GM18508 (cell line): ENCODE data around the gene PRAMEF20.

Source experiments
- ATAC-seq: cut with Tn5 transposase; IDR thresholded peaks from one replicate; pipeline ENCODE4 v1.9.1; 2021; ENCODE audit warnings: moderate number of reproducible peaks; ENCODE audit not compliant: insufficient read depth, unreplicated experiment

PRAMEF20 gene

GRCh38 chr1:13456904-13457532, 46.8 kb downstream of the PRAMEF20 start:
- no peak for ATAC-seq

GRCh38 chr1:13461977-13462376, 51.7 kb downstream of the PRAMEF20 start:
- ATAC-seq = no peak

- ATAC-seq = no peak
Measured at GRCh38 chr1:13462682-13463081, 52.4 kb downstream of the PRAMEF20 start.

GRCh38 chr1:13465515-13465914, 55.3 kb downstream of the PRAMEF20 start:
- no peak for ATAC-seq

GRCh38 chr1:13469343-13469742, 59.1 kb downstream of the PRAMEF20 start:
- no peak for ATAC-seq
